ENCODE results near the gene MIOX.

GRCh38 chr22:50530580-50530876 lies 43.9 kb downstream of the MIOX start:
- no peak for TF ChIP-seq CTCF (IDR thresholded peaks at IDR 0.05; ENCODE audit: extremely low read depth in 1 of 2, insufficient read depth in 1 of 2, low read depth in 1 of 2, low read length in 2 of 2)
- no peak for TF ChIP-seq MYC (IDR thresholded peaks at IDR 0.05; ENCODE audit: low read depth, low read length)
- TF ChIP-seq MAX (IDR thresholded peaks at IDR 0.05; ENCODE audit: insufficient read depth, insufficient read length), result no peak
- TF ChIP-seq EZH2 (IDR thresholded peaks at IDR 0.05; ENCODE audit: borderline replicate concordance, low read depth, low read length, severe bottlenecking), result no peak
- TF ChIP-seq POLR2A (IDR thresholded peaks at IDR 0.05; ENCODE audit: low read depth, low read length), result no peak
- no peak for TF ChIP-seq GATA2 (IDR thresholded peaks at IDR 0.05; ENCODE audit: insufficient read depth, insufficient read length, low read depth, low read length)
- no peak for TF ChIP-seq JUN (IDR thresholded peaks at IDR 0.05; ENCODE audit: borderline replicate concordance, insufficient read depth, insufficient read length, low read depth)
